DND-41 (cell line): ENCODE measurements around the gene RPS23.

Source experiments
- ATAC-seq: fragments of 200-7000 bp; cut with Tn5 transposase; 3 replicates; pipeline ENCODE4 v1.9.1; 2021; ENCODE audit warnings: low read depth; ENCODE audit not compliant: insufficient read depth
- DNase-seq: peaks from one replicate; pipeline ENCODE4 v3.0.0-alpha.2; 2020
- H2AFZ ChIP-seq: 2 replicates; pipeline ENCODE4 v1.6.0; 2012; ENCODE audit warnings: low read depth, low read length
- H3K27ac ChIP-seq: 2 replicates; pipeline ENCODE4 v1.5.1; 2012; ENCODE audit warnings: low read length, inconsistent platforms
- H3K27me3 ChIP-seq: fragments of 200-600 bp; sonication (generic); 2 replicates; pipeline ENCODE4 v1.6.0; 2012; ENCODE audit warnings: low read length, mild to moderate bottlenecking, inconsistent platforms; ENCODE audit not compliant: insufficient read depth, poor library complexity
- H3K36me3 ChIP-seq: 2 replicates; pipeline ENCODE4 v1.5.1; 2012; ENCODE audit warnings: low read length, inconsistent platforms; ENCODE audit not compliant: insufficient read depth
- H3K4me1 ChIP-seq: 2 replicates; pipeline ENCODE4 v1.5.1; 2012; ENCODE audit warnings: mild to moderate bottlenecking, low read length; ENCODE audit not compliant: insufficient read depth
- H3K4me2 ChIP-seq: 2 replicates; pipeline ENCODE4 v1.6.0; 2012; ENCODE audit warnings: mild to moderate bottlenecking, moderate library complexity, low read length, inconsistent platforms; ENCODE audit not compliant: insufficient read depth
- H3K4me3 ChIP-seq, 2 experiments: fragments of 200-600 bp in 1 of 2; shearing (Covaris generic) in 1 of 2; 2 replicates each; pipeline ENCODE4 v1.5.1; 2012 to 2016; ENCODE audit warnings: inconsistent platforms in 2 of 2, low read length in 2 of 2, mild to moderate bottlenecking in 2 of 2, low read depth in 1 of 2, moderate library complexity in 1 of 2
- H3K79me2 ChIP-seq: 2 replicates; pipeline ENCODE4 v1.6.0; 2012; ENCODE audit warnings: low read length, inconsistent platforms; ENCODE audit not compliant: insufficient read depth
- H3K9ac ChIP-seq: 2 replicates; pipeline ENCODE4 v1.6.0; 2012; ENCODE audit warnings: low read depth, mild to moderate bottlenecking, inconsistent platforms, low read length, moderate library complexity
- H3K9me3 ChIP-seq: 2 replicates; pipeline ENCODE4 v1.5.1; 2012; ENCODE audit warnings: low read length, moderate library complexity, mild to moderate bottlenecking, inconsistent platforms; ENCODE audit not compliant: insufficient read depth, severe bottlenecking
- H4K20me1 ChIP-seq: 2 replicates; pipeline ENCODE4 v1.6.0; 2012; ENCODE audit warnings: low read length; ENCODE audit not compliant: insufficient read depth
- EZH2 ChIP-seq: IDR thresholded peaks from 3 replicates; pipeline ENCODE4 v1.6.1; 2012; ENCODE audit warnings: borderline replicate concordance, low read depth, mild to moderate bottlenecking, moderate library complexity, low read length, inconsistent platforms; ENCODE audit not compliant: severe bottlenecking
- TF ChIP-seq, protein P1 (sequence below): IDR thresholded peaks from 2 replicates; pipeline ENCODE4 v1.5.1; 2012; ENCODE audit warnings: borderline replicate concordance, low read length, moderate library complexity, mild to moderate bottlenecking; ENCODE audit not compliant: poor library complexity, severe bottlenecking; ENCODE audit errors: extremely low read depth

The RPS23 gene

DNA sequence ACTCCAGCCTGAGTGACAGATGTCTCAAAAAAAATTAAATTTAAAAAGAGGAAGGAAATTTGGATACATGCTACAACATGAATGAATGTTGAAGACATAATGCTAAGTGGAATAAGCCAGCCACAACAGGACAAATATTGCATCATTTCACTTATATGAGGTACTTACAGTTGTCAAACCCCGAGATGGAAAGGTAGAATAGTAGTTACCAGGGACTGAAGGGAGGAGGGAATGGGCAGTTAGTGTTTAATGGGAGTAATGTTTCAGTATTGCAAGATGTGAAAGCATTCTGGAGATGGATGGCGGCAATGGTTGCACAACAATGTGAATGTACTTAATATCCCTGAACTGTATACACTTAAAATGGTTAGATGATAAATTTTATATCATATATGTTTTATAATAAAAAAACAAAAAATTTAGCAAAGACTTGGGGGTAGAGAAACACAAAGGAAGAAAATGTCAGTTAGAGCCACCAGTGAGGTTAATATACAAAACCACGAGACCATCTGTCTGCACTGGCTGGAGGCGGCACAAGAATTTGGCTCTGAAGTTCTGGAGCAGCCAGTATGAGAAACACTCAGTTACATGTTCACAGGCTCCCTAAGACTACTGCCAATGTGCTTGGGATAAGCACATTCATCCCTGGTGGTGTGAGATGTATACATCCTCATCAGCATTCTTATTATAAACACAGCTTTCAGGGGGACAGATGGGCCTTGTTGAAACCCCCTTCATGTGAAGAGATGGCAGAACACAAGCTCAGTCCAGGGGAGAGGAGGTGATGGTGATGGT, 37.0 kb upstream of the RPS23 start:
- no peak for TF ChIP-seq EZH2
- TF ChIP-seq, protein P1, sequence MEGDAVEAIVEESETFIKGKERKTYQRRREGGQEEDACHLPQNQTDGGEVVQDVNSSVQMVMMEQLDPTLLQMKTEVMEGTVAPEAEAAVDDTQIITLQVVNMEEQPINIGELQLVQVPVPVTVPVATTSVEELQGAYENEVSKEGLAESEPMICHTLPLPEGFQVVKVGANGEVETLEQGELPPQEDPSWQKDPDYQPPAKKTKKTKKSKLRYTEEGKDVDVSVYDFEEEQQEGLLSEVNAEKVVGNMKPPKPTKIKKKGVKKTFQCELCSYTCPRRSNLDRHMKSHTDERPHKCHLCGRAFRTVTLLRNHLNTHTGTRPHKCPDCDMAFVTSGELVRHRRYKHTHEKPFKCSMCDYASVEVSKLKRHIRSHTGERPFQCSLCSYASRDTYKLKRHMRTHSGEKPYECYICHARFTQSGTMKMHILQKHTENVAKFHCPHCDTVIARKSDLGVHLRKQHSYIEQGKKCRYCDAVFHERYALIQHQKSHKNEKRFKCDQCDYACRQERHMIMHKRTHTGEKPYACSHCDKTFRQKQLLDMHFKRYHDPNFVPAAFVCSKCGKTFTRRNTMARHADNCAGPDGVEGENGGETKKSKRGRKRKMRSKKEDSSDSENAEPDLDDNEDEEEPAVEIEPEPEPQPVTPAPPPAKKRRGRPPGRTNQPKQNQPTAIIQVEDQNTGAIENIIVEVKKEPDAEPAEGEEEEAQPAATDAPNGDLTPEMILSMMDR: no peak
- H2AFZ ChIP-seq: peak overlapping the region; percentile 54
- H4K20me1 ChIP-seq: no peaks in the 10 kb centered on the region
- H3K4me1 ChIP-seq: peaks cover 88% of the 10 kb centered on the region
- H3K4me2 ChIP-seq: peak overlapping the region; percentile 66
- H3K9ac ChIP-seq: peak overlapping the region; percentile 74
- H3K27me3 ChIP-seq: no peaks in the 10 kb centered on the region
- no peaks in the 10 kb centered on the region for H3K9me3 ChIP-seq
- DNase-seq: peak; percentile 86
- H3K4me3 ChIP-seq: peak overlapping the region; percentile 10 to 56; a peak in 3 of 4 replicates
- ATAC-seq: peak; percentile 82
- H3K79me2 ChIP-seq: peaks cover 37% of the 10 kb centered on the region
- peaks cover 17% of the 10 kb centered on the region for H3K36me3 ChIP-seq
- H3K27ac ChIP-seq: peak overlapping the region; percentile 98

DNA sequence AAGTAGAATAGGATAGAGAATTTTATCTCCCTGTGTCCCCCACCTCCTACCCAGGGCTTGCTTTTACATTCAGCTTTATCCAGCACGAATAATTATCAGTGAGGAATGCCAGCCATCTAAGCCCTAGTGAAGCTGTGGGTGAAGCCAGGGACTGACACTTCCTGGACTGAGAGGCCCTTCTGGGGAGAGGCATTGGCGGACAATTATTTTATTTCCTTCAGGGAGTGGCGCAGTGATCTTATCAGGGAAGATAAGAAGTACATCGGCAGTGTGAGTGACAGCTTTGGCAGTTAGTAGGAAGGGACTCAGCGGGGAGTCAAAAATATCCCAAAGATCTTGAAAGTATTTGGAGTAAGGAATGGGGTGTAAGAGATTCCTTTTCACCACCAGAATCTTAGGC, 34.9 kb upstream of the RPS23 start:
- H4K20me1 ChIP-seq: no peaks in the 10 kb centered on the region
- DNase-seq: peak; percentile 35

DNA sequence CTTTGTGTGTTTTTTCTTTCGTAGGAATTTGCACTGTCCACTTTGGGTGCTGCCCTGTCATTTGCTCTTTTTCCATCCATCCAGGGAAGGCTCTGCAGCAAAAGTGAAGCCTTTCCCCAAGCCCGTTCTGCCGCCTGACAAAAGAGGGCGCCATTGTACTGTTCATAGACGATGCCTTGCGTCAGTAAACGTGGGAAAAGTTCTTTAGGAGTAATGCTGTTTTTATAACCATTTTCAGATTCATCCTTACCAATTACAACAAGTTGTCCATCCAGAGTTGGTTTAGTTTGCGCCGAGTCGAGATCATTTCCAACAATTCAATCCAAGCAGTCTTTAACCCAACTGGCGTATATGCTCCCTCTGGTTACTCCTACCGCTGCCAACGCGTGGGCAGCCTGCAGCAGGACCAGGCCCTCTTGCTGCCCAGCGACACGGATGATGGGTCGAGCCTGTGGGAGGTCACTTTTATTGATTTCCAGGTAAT, 34.3 kb upstream of the RPS23 start:
- Histone ChIP-seq H3K4me3 (0 out of 4 replicates have a peak overlapping the region, but pooled peaks of 1 of the 2 experiments have one; percentile 4), H3K4me1 (peaks cover 72% of the 10 kb centered on the region), H2AFZ (peak overlapping the region; percentile 12), H4K20me1 (no peaks in the 10 kb centered on the region), H3K9ac (peak overlapping the region; percentile 74), H3K4me2 (peak overlapping the region; percentile 40), H3K36me3 (no peaks in the 10 kb centered on the region; the same call in none of the 2 replicates), H3K27ac (peak overlapping the region; percentile 98), H3K9me3 (no peaks in the 10 kb centered on the region), H3K79me2 (peaks cover 32% of the 10 kb centered on the region), H3K27me3 (no peaks in the 10 kb centered on the region)
- DNase-seq (peak; percentile 84), ATAC-seq (peak; percentile 25; the same call in 2 of the 3 replicates)
- TF ChIP-seq, protein P1: peak; percentile 99
- TF ChIP-seq EZH2: no peak

More for the DNA sequence above, 34.9 kb upstream of the RPS23 start:
- peaks cover 4% of the 10 kb centered on the region for H3K36me3 ChIP-seq
- H3K4me2 ChIP-seq: peak overlapping the region; percentile 40
- no peaks in the 10 kb centered on the region for H3K27me3 ChIP-seq
- peak overlapping the region; percentile 12 for H2AFZ ChIP-seq
- H3K9ac ChIP-seq: peak overlapping the region; percentile 74
- no peak for TF ChIP-seq EZH2
- TF ChIP-seq, protein P1: no peak
- no peaks in the 10 kb centered on the region for H3K9me3 ChIP-seq
- no peak for ATAC-seq
- H3K27ac ChIP-seq: peak overlapping the region; percentile 98
- peaks cover 36% of the 10 kb centered on the region for H3K79me2 ChIP-seq
- peaks cover 78% of the 10 kb centered on the region for H3K4me1 ChIP-seq
- no peak overlapping the region; a peak in 1 of 4 replicates for H3K4me3 ChIP-seq
